H1 (cell line): Measurements from ENCODE around the gene NEURL2.

Experiments used
- CBX8 ChIP-seq: fragments of 300-800, 300-1000 bp; sonication (generic); IDR thresholded peaks from 2 replicates; pipeline ENCODE4 v1.7.1; 2016; ENCODE audit warnings: low read depth, low read length, borderline replicate concordance
- CHD2 ChIP-seq: IDR thresholded peaks from 2 replicates; pipeline ENCODE4 v1.6.1; 2012; ENCODE audit warnings: low read length, improper control_type of control experiment
- EZH2 ChIP-seq: fragments of 200-600 bp; sonication (generic); IDR thresholded peaks from 2 replicates; pipeline ENCODE4 v1.7.1; 2012; ENCODE audit warnings: low read depth, mild to moderate bottlenecking, moderate library complexity, low read length, inconsistent platforms; ENCODE audit not compliant: severe bottlenecking
- GABPA ChIP-seq: IDR thresholded peaks from 2 replicates; pipeline ENCODE4 v1.6.1; 2011; ENCODE audit warnings: mild to moderate bottlenecking, low read length, moderate library complexity, borderline replicate concordance; ENCODE audit not compliant: insufficient read depth
- POLR2A ChIP-seq, 2 experiments: IDR thresholded peaks; 1 replicate in 1 of 2; 2 replicates in 1 of 2; pipeline ENCODE4 v1.6.1; 2011; ENCODE audit warnings: low read depth in 2 of 2, low read length in 2 of 2, mild to moderate bottlenecking in 2 of 2; ENCODE audit errors: control extremely low read depth in 1 of 2
- POLR2AphosphoS5 ChIP-seq: IDR thresholded peaks from 2 replicates; pipeline ENCODE4 v1.6.1; 2011; ENCODE audit warnings: low read depth, low read length
- RAD21 ChIP-seq, 2 experiments: IDR thresholded peaks in 1 of 2; conservative IDR thresholded peaks in 1 of 2; 2 replicates each; pipeline ENCODE4 v1.6.1; 2011; ENCODE audit warnings: low read depth in 2 of 2, low read length in 2 of 2, improper control_type of control experiment in 1 of 2, inconsistent platforms in 1 of 2, mild to moderate bottlenecking in 1 of 2, moderate library complexity in 1 of 2
- RNF2 ChIP-seq: fragments of 200-900, 300-1000 bp; sonication (generic); IDR thresholded peaks from 2 replicates; pipeline ENCODE4 v1.7.1; 2016; ENCODE audit warnings: borderline replicate concordance, low read depth, mild to moderate bottlenecking, antibody characterized with exemption, low read length; ENCODE audit not compliant: poor library complexity, severe bottlenecking; ENCODE audit errors: missing control alignments
- RXRA ChIP-seq: IDR thresholded peaks from 2 replicates; pipeline ENCODE4 v1.6.1; 2011; ENCODE audit warnings: low read depth, mild to moderate bottlenecking, low read length, moderate library complexity; ENCODE audit not compliant: insufficient read depth
- ZNF274 ChIP-seq: IDR thresholded peaks from 2 replicates; pipeline ENCODE4 v1.7.0; 2012; ENCODE audit warnings: low read length, borderline replicate concordance; ENCODE audit errors: extremely low read depth
- TF ChIP-seq, protein P1 (sequence below), 3 experiments: IDR thresholded peaks; 1 replicate in 2 of 3; 2 replicates in 1 of 3; pipeline versions ENCODE4 v1.5.1 to v1.6.1; 2011; ENCODE audit warnings: low read length in 3 of 3, mild to moderate bottlenecking in 3 of 3, inconsistent platforms in 2 of 3, low read depth in 1 of 3, moderate library complexity in 1 of 3; ENCODE audit not compliant: insufficient read depth in 1 of 3; ENCODE audit errors: control extremely low read depth in 1 of 3

DNA sequence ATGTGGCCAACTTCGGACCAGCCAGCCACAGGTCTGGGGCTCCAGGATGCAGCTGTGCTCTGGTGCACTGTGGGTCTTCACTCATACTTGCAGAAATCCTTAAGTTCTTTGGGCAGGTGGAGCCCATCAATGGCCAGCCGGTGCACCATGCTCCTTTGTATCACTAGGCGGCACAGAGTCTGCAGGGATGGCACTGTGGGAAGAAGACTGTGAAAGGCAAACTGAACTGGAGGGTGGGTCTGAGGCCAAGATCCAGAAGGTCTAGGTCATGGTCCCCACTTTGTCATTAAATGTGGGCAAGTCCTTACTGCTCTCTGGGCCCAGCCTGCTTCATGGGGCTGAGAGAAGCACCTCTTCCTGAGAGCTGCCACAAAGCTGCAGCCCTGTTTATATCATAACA is 2.3 kb downstream of the NEURL2 start:
- TF ChIP-seq CHD2 (no peak), ZNF274 (no peak), GABPA (no peak), RAD21 (IDR thresholded peaks at IDR 0.05 in 1 of 2, conservative IDR thresholded peaks at IDR 0.05 in 1 of 2; ENCODE audit: low read depth in 2 of 2, low read length in 2 of 2) (no peak), RXRA (no peak), EZH2 (no peak), POLR2A (IDR thresholded peaks at IDR 0.05; ENCODE audit: control extremely low read depth in 1 of 2, low read depth in 2 of 2, low read length in 2 of 2) (no peak), RNF2 (no peak), CBX8 (no peak), POLR2AphosphoS5 (no peak)
- TF ChIP-seq, protein P1, sequence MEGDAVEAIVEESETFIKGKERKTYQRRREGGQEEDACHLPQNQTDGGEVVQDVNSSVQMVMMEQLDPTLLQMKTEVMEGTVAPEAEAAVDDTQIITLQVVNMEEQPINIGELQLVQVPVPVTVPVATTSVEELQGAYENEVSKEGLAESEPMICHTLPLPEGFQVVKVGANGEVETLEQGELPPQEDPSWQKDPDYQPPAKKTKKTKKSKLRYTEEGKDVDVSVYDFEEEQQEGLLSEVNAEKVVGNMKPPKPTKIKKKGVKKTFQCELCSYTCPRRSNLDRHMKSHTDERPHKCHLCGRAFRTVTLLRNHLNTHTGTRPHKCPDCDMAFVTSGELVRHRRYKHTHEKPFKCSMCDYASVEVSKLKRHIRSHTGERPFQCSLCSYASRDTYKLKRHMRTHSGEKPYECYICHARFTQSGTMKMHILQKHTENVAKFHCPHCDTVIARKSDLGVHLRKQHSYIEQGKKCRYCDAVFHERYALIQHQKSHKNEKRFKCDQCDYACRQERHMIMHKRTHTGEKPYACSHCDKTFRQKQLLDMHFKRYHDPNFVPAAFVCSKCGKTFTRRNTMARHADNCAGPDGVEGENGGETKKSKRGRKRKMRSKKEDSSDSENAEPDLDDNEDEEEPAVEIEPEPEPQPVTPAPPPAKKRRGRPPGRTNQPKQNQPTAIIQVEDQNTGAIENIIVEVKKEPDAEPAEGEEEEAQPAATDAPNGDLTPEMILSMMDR (IDR thresholded peaks at IDR 0.05; ENCODE audit: control extremely low read depth in 1 of 3, insufficient read depth in 1 of 3, low read depth in 1 of 3, low read length in 3 of 3), result no peak
